H1 (cell line): ENCODE results near the gene NAP1L1. TPM values are rescaled to one million over a fixed set of nuclear protein-coding genes. Genes with fewer than 3 reads are reported as not detected.

ENCODE experiments used
- CTCF ChIA-PET: fragments of 300-600 bp; sonication (Branson Sonifier 250); formaldehyde crosslinking; loops from one replicate; lab custom pipeline; 2021; ENCODE audit not compliant: partially characterized antibody; lab: Charles Lee
- POLR2A ChIA-PET: fragments of 300-600 bp; sonication (Branson Sonifier 250); formaldehyde crosslinking; loops from one replicate; lab custom pipeline; 2021; ENCODE audit warnings: inconsistent platforms; ENCODE audit not compliant: partially characterized antibody; lab: Charles Lee
- DNase-seq, 2 experiments: peaks; one replicate each; pipeline versions ENCODE4 v3.0.0 to v3.0.0-alpha.2; 2010 to 2022; ENCODE audit warnings: low spot score in 2 of 2, low read depth in 1 of 2, mixed read lengths in 1 of 2
- FAIRE-seq: peaks from 2 replicates; lab custom pipeline; 2011; peaks lifted over from hg19 to GRCh38; lab: Jason Lieb, UNC
- H2AFZ ChIP-seq: 2 replicates; pipeline ENCODE4 v1.8.1; 2012; ENCODE audit warnings: low read length, inconsistent platforms
- H2AK5ac ChIP-seq: 2 replicates; pipeline ENCODE4 v1.6.1; 2013; ENCODE audit warnings: low read depth, low read length
- H2BK120ac ChIP-seq: replicated peaks from 2 replicates; pipeline ENCODE3; 2013; ENCODE audit warnings: low read depth, low read length, inconsistent platforms
- H2BK12ac ChIP-seq: 2 replicates; pipeline ENCODE4 v1.6.1; 2013; ENCODE audit warnings: low read depth, low read length
- H2BK15ac ChIP-seq: 2 replicates; pipeline ENCODE4 v1.6.1; 2013; ENCODE audit warnings: low read length
- H2BK20ac ChIP-seq: 2 replicates; pipeline ENCODE4 v1.6.1; 2013; ENCODE audit warnings: low read length
- H2BK5ac ChIP-seq: 2 replicates; pipeline ENCODE4 v1.6.1; 2013; ENCODE audit warnings: low read depth, low read length
- H3K14ac ChIP-seq: 2 replicates; pipeline ENCODE4 v1.6.1; 2013; ENCODE audit warnings: inconsistent platforms; ENCODE audit not compliant: insufficient read length
- H3K18ac ChIP-seq: 2 replicates; pipeline ENCODE4 v1.6.1; 2013; ENCODE audit warnings: low read length; ENCODE audit errors: extremely low read depth
- H3K23ac ChIP-seq: 2 replicates; pipeline ENCODE4 v1.6.1; 2013; ENCODE audit warnings: inconsistent platforms; ENCODE audit not compliant: insufficient read length
- H3K23me2 ChIP-seq: 2 replicates; pipeline ENCODE4 v1.6.1; 2013; ENCODE audit warnings: low read depth, low read length
- H3K27ac ChIP-seq: 2 replicates; pipeline ENCODE4 v1.6.1; 2011; ENCODE audit warnings: low read depth, low read length, inconsistent platforms
- H3K27me3 ChIP-seq, 4 experiments: replicated peaks in 1 of 4; 1 replicate in 1 of 4; 2 replicates in 3 of 4; pipeline versions ENCODE4 v1.6.1 to v1.8.1; 2011 to 2013; ENCODE audit warnings: low read length in 3 of 4, mild to moderate bottlenecking in 3 of 4, inconsistent platforms in 2 of 4, mixed read lengths in 2 of 4, moderate library complexity in 1 of 4; ENCODE audit not compliant: control insufficient read depth in 3 of 4, insufficient read depth in 3 of 4; ENCODE audit errors: extremely low read depth in 1 of 4
- H3K36me3 ChIP-seq, 4 experiments: 2 replicates each; pipeline versions ENCODE4 v1.6.1 to v1.8.1; 2011 to 2013; ENCODE audit warnings: mild to moderate bottlenecking in 4 of 4, low read length in 3 of 4, moderate library complexity in 2 of 4, control low read depth in 1 of 4, inconsistent platforms in 1 of 4; ENCODE audit not compliant: insufficient read depth in 4 of 4, control insufficient read depth in 2 of 4
- H3K4ac ChIP-seq: replicated peaks from 2 replicates; pipeline ENCODE3; 2013; ENCODE audit warnings: low read length, low read depth, mixed read lengths, inconsistent platforms; ENCODE audit not compliant: insufficient read length
- H3K4me1 ChIP-seq, 4 experiments: replicated peaks in 1 of 4; 1 replicate in 1 of 4; 2 replicates in 3 of 4; pipeline versions ENCODE4 v1.6.1 to v1.8.1; 2011 to 2013; ENCODE audit warnings: low read length in 3 of 4, inconsistent platforms in 2 of 4, mixed read lengths in 1 of 4; ENCODE audit not compliant: insufficient read depth in 4 of 4, control insufficient read depth in 3 of 4
- H3K4me2 ChIP-seq, 2 experiments: 2 replicates each; pipeline versions ENCODE4 v1.6.1 to v1.8.1; 2011 to 2013; ENCODE audit warnings: low read depth in 2 of 2, low read length in 2 of 2, control low read depth in 1 of 2, inconsistent platforms in 1 of 2, mild to moderate bottlenecking in 1 of 2; ENCODE audit not compliant: insufficient read depth in 1 of 2
- H3K4me3 ChIP-seq, 4 experiments: fragments of 200-600, 300-600 bp in 1 of 4; sonication (generic), shearing (Covaris generic), sonication (Bioruptor Twin) in 1 of 4; 2 replicates each; pipeline versions ENCODE4 v1.5.1 to v1.8.1; 2011 to 2016; ENCODE audit warnings: low read length in 4 of 4, low read depth in 3 of 4, control low read depth in 2 of 4, inconsistent platforms in 2 of 4, mild to moderate bottlenecking in 2 of 4, mixed read lengths in 1 of 4, moderate library complexity in 1 of 4; ENCODE audit not compliant: insufficient read depth in 2 of 4; ENCODE audit errors: extremely low read depth in 1 of 4
- H3K56ac ChIP-seq: replicated peaks from 2 replicates; pipeline ENCODE3; 2013; ENCODE audit warnings: low read depth, mild to moderate bottlenecking, mixed read lengths, low read length, inconsistent platforms; ENCODE audit not compliant: insufficient read length
- H3K79me1 ChIP-seq: 2 replicates; pipeline ENCODE4 v1.6.1; 2013; ENCODE audit warnings: low read depth, low read length, control low read depth
- H3K79me2 ChIP-seq, 2 experiments: 2 replicates each; pipeline versions ENCODE4 v1.6.1 to v1.8.1; 2012 to 2013; ENCODE audit warnings: low read length in 2 of 2, mild to moderate bottlenecking in 2 of 2, inconsistent platforms in 1 of 2; ENCODE audit not compliant: insufficient read depth in 2 of 2, control insufficient read depth in 1 of 2
- H3K9ac ChIP-seq, 4 experiments: replicated peaks in 1 of 4; 1 replicate in 1 of 4; 2 replicates in 3 of 4; pipeline versions ENCODE4 v1.6.1 to v1.8.1; 2011 to 2013; ENCODE audit warnings: low read depth in 3 of 4, low read length in 3 of 4, control low read depth in 2 of 4, mild to moderate bottlenecking in 2 of 4, moderate library complexity in 2 of 4, inconsistent platforms in 1 of 4; ENCODE audit errors: extremely low read depth in 1 of 4
- H3K9me3 ChIP-seq, 2 experiments: 2 replicates each; pipeline versions ENCODE4 v1.6.1 to v1.8.1; 2012 to 2013; ENCODE audit warnings: mild to moderate bottlenecking in 2 of 2, moderate library complexity in 2 of 2, control low read depth in 1 of 2, inconsistent platforms in 1 of 2, low read depth in 1 of 2, low read length in 1 of 2, mixed read lengths in 1 of 2; ENCODE audit not compliant: insufficient read depth in 2 of 2
- H4K20me1 ChIP-seq, 2 experiments: replicated peaks in 1 of 2; 2 replicates each; pipeline versions ENCODE3 to v1.8.1; 2011 to 2013; ENCODE audit warnings: inconsistent platforms in 2 of 2, low read length in 2 of 2, mild to moderate bottlenecking in 1 of 2; ENCODE audit not compliant: insufficient read depth in 2 of 2, control insufficient read depth in 1 of 2
- H4K5ac ChIP-seq: 2 replicates; pipeline ENCODE4 v1.6.1; 2013; ENCODE audit warnings: low read length, low read depth, mixed read lengths, inconsistent platforms; ENCODE audit not compliant: insufficient read length
- H4K8ac ChIP-seq: 2 replicates; pipeline ENCODE4 v1.8.0; 2013; ENCODE audit warnings: mild to moderate bottlenecking, moderate library complexity, low read length, inconsistent platforms; ENCODE audit not compliant: insufficient read depth; ENCODE audit errors: extremely low read depth
- H4K91ac ChIP-seq: replicated peaks from 2 replicates; pipeline ENCODE3; 2013; ENCODE audit warnings: low read length, mixed read lengths, inconsistent platforms; ENCODE audit not compliant: insufficient read length
- ASH2L ChIP-seq: fragments of 200-600, 300-600 bp; sonication (generic); IDR thresholded peaks from one replicate; pipeline ENCODE4 v1.7.1; 2017; ENCODE audit warnings: low read length
- CTCF ChIP-seq, 3 experiments: IDR thresholded peaks; 1 replicate in 2 of 3; 2 replicates in 1 of 3; pipeline versions ENCODE4 v1.5.1 to v1.6.1; 2011; ENCODE audit warnings: low read length in 3 of 3, mild to moderate bottlenecking in 3 of 3, inconsistent platforms in 2 of 3, low read depth in 1 of 3, moderate library complexity in 1 of 3; ENCODE audit not compliant: insufficient read depth in 1 of 3; ENCODE audit errors: control extremely low read depth in 1 of 3
- NANOG ChIP-seq: IDR thresholded peaks from 2 replicates; pipeline ENCODE4 v1.6.1; 2011; ENCODE audit warnings: low read length, low read depth, mild to moderate bottlenecking, inconsistent platforms; ENCODE audit not compliant: insufficient read depth, poor library complexity, severe bottlenecking
- RNF2 ChIP-seq: fragments of 200-900, 300-1000 bp; sonication (generic); IDR thresholded peaks from 2 replicates; pipeline ENCODE4 v1.7.1; 2016; ENCODE audit warnings: borderline replicate concordance, low read depth, mild to moderate bottlenecking, antibody characterized with exemption, low read length; ENCODE audit not compliant: poor library complexity, severe bottlenecking; ENCODE audit errors: missing control alignments
- RXRA ChIP-seq: IDR thresholded peaks from 2 replicates; pipeline ENCODE4 v1.6.1; 2011; ENCODE audit warnings: low read depth, mild to moderate bottlenecking, low read length, moderate library complexity; ENCODE audit not compliant: insufficient read depth
- SIX5 ChIP-seq: IDR thresholded peaks from 2 replicates; pipeline ENCODE4 v1.6.1; 2011; ENCODE audit warnings: mild to moderate bottlenecking, low read depth, low read length
- SUZ12 ChIP-seq: fragments of 200-600 bp; sonication (generic); IDR thresholded peaks from 2 replicates; pipeline ENCODE4 v1.6.1; 2012; ENCODE audit warnings: mild to moderate bottlenecking, inconsistent platforms, low read length, moderate library complexity, mixed read lengths
- YY1 ChIP-seq: IDR thresholded peaks from 2 replicates; pipeline ENCODE4 v1.6.1; 2011; ENCODE audit warnings: low read depth, mild to moderate bottlenecking, low read length
- ZNF274 ChIP-seq: IDR thresholded peaks from 2 replicates; pipeline ENCODE4 v1.7.0; 2012; ENCODE audit warnings: low read length, borderline replicate concordance; ENCODE audit errors: extremely low read depth
- WGBS, 2 experiments: shearing (Covaris generic) in 1 of 2; methylation state at CpG; one replicate each; pipeline versions ENCODE4 v1.1.6 to v1.1.7; 2013 to 2015; ENCODE audit warnings: low lambda C conversion rate in 2 of 2, mixed read lengths in 2 of 2, inconsistent platforms in 1 of 2, low coverage in 1 of 2, missing lambda C conversion rate in 1 of 2; ENCODE audit not compliant: insufficient replicate concordance in 2 of 2, insufficient coverage in 1 of 2, insufficient read length in 1 of 2; ENCODE audit errors: extremely low coverage in 1 of 2, missing lambda C conversion rate in 1 of 2; 5-methylcytosine and 5-hydroxymethylcytosine counted together
- polyA plus RNA-seq, 7 experiments: library from polyadenylated mRNA; depleted of rRNA in 3 of 7; stranded (reverse) in 5 of 7; unstranded in 2 of 7; fragments of >200 nt in 5 of 7; fragments of 200-250 nt in 2 of 7; gene quantifications; 1 replicate in 5 of 7; 2 replicates in 1 of 7; 4 replicates in 1 of 7; pipeline versions ENCODE4 v1.2.1 to v1.2.3, GENCODE V29; 2011 to 2013; ENCODE audit warnings: missing spikeins in 2 of 7, mixed read lengths in 2 of 7
- total RNA-seq: library from RNA; stranded (reverse); fragmentation: NEBNext Ultra II Directional; extraction: Animal tissue kit (Norgen Biotek cat#: 25700); gene quantifications from 2 replicates; pipeline ENCODE4 v1.2.1, GENCODE V29; 2021

Gene NAP1L1
- total and polyA plus RNA-seq, 2 of the 8 experiments (the other 6 are each of a cell fraction or from before 2014, with no cell fraction given): 202 to 1,159 TPM

- H3K79me2 ChIP-seq: peaks cover 0 to 11% of the 10 kb centered on the region in 2 experiments; a peak in 2 of 4 replicates
- ChIA-PET POLR2A (interaction anchor here (1.0 to 1.4 kb wide), 3 partner anchors 12 to 75 kb away, joined by 3 to 4 read pairs (median 3); no protein-coding TSS in a partner anchor), CTCF (interaction anchor here (0.7 to 3.8 kb wide), 5 partner anchors 56 to 550 kb away, joined by 3 to 15 read pairs (median 5); no protein-coding TSS in a partner anchor)
- H4K20me1 ChIP-seq: peaks cover 2 to 7% of the 10 kb centered on the region in 2 experiments
- H3K23ac ChIP-seq: no peak overlapping the region
- no peak for DNase-seq
- peaks cover 4% of the 10 kb centered on the region for H3K79me1 ChIP-seq
- peak overlapping the region; percentile 57 for H3K4ac ChIP-seq
- H2BK12ac ChIP-seq: peak overlapping the region; percentile 18; the same call in 1 of the 2 replicates
- H3K27me3 ChIP-seq: no peaks in the 10 kb centered on the region; a peak in 1 of 7 replicates
- H3K18ac ChIP-seq: no peak overlapping the region
- no peak overlapping the region for H3K27ac ChIP-seq
- no peak overlapping the region for H4K5ac ChIP-seq
- no peak overlapping the region for H3K4me2 ChIP-seq
- H2AK5ac ChIP-seq: no peak overlapping the region
- H4K91ac ChIP-seq: no peak overlapping the region
- H2BK20ac ChIP-seq: no peak overlapping the region
- no peak overlapping the region for H3K9ac ChIP-seq
- H3K56ac ChIP-seq: no peak overlapping the region
- no peaks in the 10 kb centered on the region for H3K36me3 ChIP-seq
- peaks cover 0 to 6% (median 3%) of the 10 kb centered on the region in 4 experiments; a peak in 5 of 7 replicates for H3K4me1 ChIP-seq
- no peak overlapping the region for H2AFZ ChIP-seq
- no peaks in the 10 kb centered on the region for H3K9me3 ChIP-seq
- no peak overlapping the region for H3K14ac ChIP-seq
- no peak overlapping the region for H3K4me3 ChIP-seq
- no peak overlapping the region for H4K8ac ChIP-seq
- peaks cover 17% of the 10 kb centered on the region for H3K23me2 ChIP-seq
- no peak overlapping the region for H2BK120ac ChIP-seq
- FAIRE-seq: no peak
- no peak overlapping the region for H2BK5ac ChIP-seq
- 0 out of 2 replicates have a peak overlapping the region, but pooled peaks have one; percentile 25 for H2BK15ac ChIP-seq
- WGBS, 2 experiments: 87% methylated on average over 3 of the region's 3 CpGs; no CpG with 5 or more reads in 1 of the 2 experiments
- no peak for TF ChIP-seq YY1
- no peak for TF ChIP-seq RXRA
- TF ChIP-seq NANOG: no peak
- no peak for TF ChIP-seq ZNF274
- TF ChIP-seq RNF2: no peak
- no peak for TF ChIP-seq ASH2L
- TF ChIP-seq SIX5: no peak
- TF ChIP-seq SUZ12: no peak
- no peak for TF ChIP-seq CTCF (IDR thresholded peaks at IDR 0.05; ENCODE audit: control extremely low read depth in 1 of 3, insufficient read depth in 1 of 3, low read depth in 1 of 3, low read length in 3 of 3)
Observed at GRCh38 chr12:76035045-76035444, 49.4 kb downstream of the NAP1L1 start.
